Brain microvascular endothelial cell (primary cell): ENCODE measurements around the gene SLCO4A1.

ENCODE experiments used
- DNase-seq: peaks from one replicate; pipeline ENCODE4 v3.0.0-alpha.2; 2020
- H3K27ac ChIP-seq: fragments of 250-450 bp; sonication (Bioruptor Pico); 2 replicates; pipeline ENCODE4 v1.5.1; 2020; ENCODE audit warnings: mild to moderate bottlenecking, moderate library complexity
- H3K27me3 ChIP-seq: fragments of 250-450 bp; sonication (Bioruptor Pico); replicated peaks from 2 replicates; pipeline ENCODE4 v1.5.1; 2020; ENCODE audit warnings: mild to moderate bottlenecking
- H3K36me3 ChIP-seq: fragments of 250-450 bp; sonication (Bioruptor Pico); replicated peaks from 2 replicates; pipeline ENCODE4 v1.5.1; 2020; ENCODE audit warnings: mild to moderate bottlenecking
- H3K4me3 ChIP-seq: 2 replicates; pipeline ENCODE4 v1.5.1; 2011; ENCODE audit warnings: low read depth, mild to moderate bottlenecking, control low read depth, low read length, moderate library complexity
- CTCF ChIP-seq: IDR thresholded peaks from 2 replicates; pipeline ENCODE4 v1.5.1; 2011; ENCODE audit warnings: low read depth, mild to moderate bottlenecking, moderate library complexity, low read length, control low read depth, inconsistent platforms; ENCODE audit errors: missing control alignments
- in situ Hi-C: cut with HindIII; loops from 2 replicates; pipeline ENCODE4 v1.10.0; 2017; ENCODE audit warnings: low sequenced_read_pairs, low pct_ligation_motif_present

Gene SLCO4A1

GRCh38 chr20:62604796-62605195 lies 37.5 kb upstream of the SLCO4A1 start:
- Histone ChIP-seq H3K4me3 (no peak overlapping the region), H3K27ac (no peak overlapping the region), H3K27me3 (peaks cover 14% of the 10 kb centered on the region), H3K36me3 (no peaks in the 10 kb centered on the region)
- in situ Hi-C loops = no loop called here
- DNase-seq = no peak
- TF ChIP-seq CTCF = no peak

GRCh38 chr20:62605236-62605943 lies 36.9 kb upstream of the SLCO4A1 start:
- no peak overlapping the region for H3K4me3 ChIP-seq
- H3K27me3 ChIP-seq = peaks cover 14% of the 10 kb centered on the region
- in situ Hi-C loops = no loop called here

GRCh38 chr20:62606016-62606415 lies 36.3 kb upstream of the SLCO4A1 start:
- Histone ChIP-seq H3K4me3 (no peak overlapping the region), H3K27me3 (peaks cover 14% of the 10 kb centered on the region), H3K36me3 (no peaks in the 10 kb centered on the region), H3K27ac (no peak overlapping the region)
- in situ Hi-C loops = no loop called here
- no peak for TF ChIP-seq CTCF
- DNase-seq = no peak

More at GRCh38 chr20:62605236-62605943, 36.9 kb upstream of the SLCO4A1 start:
- no peak for TF ChIP-seq CTCF
- DNase-seq = no peak
- Histone ChIP-seq H3K27ac (no peak overlapping the region), H3K36me3 (no peaks in the 10 kb centered on the region)

GRCh38 chr20:62606551-62607201 lies 35.6 kb upstream of the SLCO4A1 start:
- Histone ChIP-seq H3K27me3 (peaks cover 16% of the 10 kb centered on the region), H3K36me3 (no peaks in the 10 kb centered on the region), H3K27ac (no peak overlapping the region), H3K4me3 (no peak overlapping the region)
- DNase-seq = no peak
- no peak for TF ChIP-seq CTCF
- in situ Hi-C loops = no loop called here

- Histone ChIP-seq H3K27me3 (peaks cover 16% of the 10 kb centered on the region), H3K27ac (no peak overlapping the region), H3K4me3 (no peak overlapping the region), H3K36me3 (no peaks in the 10 kb centered on the region)
- no peak for TF ChIP-seq CTCF
- in situ Hi-C loops = no loop called here
- no peak for DNase-seq
Measured at GRCh38 chr20:62607366-62608217, 34.7 kb upstream of the SLCO4A1 start.
